ENCODE measurements around the gene ZNF324.
"Not testable (repeated sequence)": the region's sequence is repeated elsewhere in the genome, so short reads cannot be mapped to it uniquely, and the experiment has no call there.

ZNF324 gene

DNA sequence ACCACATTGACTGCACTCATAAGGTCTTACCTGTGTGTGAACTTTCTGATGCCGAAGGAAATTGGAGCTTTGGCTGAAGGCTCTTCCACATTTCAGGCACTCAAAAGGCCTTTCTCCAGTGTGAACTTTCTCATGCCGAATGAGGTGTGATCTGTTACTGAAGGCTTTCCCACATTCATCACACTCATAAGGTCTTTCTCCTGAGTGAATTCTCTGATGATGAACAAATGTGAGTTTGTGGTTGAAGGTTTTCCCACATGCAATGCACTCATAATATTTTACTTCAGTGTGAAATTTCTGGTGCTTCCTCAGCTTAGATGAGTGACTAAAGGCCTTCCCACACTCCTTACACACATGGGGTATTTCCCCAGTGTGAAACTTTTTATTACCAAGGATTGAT is 32.7 kb upstream of the ZNF324 start:
- TF ChIP-seq, protein P1, sequence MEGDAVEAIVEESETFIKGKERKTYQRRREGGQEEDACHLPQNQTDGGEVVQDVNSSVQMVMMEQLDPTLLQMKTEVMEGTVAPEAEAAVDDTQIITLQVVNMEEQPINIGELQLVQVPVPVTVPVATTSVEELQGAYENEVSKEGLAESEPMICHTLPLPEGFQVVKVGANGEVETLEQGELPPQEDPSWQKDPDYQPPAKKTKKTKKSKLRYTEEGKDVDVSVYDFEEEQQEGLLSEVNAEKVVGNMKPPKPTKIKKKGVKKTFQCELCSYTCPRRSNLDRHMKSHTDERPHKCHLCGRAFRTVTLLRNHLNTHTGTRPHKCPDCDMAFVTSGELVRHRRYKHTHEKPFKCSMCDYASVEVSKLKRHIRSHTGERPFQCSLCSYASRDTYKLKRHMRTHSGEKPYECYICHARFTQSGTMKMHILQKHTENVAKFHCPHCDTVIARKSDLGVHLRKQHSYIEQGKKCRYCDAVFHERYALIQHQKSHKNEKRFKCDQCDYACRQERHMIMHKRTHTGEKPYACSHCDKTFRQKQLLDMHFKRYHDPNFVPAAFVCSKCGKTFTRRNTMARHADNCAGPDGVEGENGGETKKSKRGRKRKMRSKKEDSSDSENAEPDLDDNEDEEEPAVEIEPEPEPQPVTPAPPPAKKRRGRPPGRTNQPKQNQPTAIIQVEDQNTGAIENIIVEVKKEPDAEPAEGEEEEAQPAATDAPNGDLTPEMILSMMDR (conservative IDR thresholded peaks at IDR 0.05; ENCODE audit: low read length), result no peak
- TF ChIP-seq EZH2phosphoT487 (IDR thresholded peaks at IDR 0.05; ENCODE audit: borderline replicate concordance), result no peak

GRCh38 chr19:58439576-58440554 is 27.0 kb upstream of the ZNF324 start, which contains the start of gene ZNF132:
Gene ZNF132 (minus strand): TSS chr19:58440153. CDS start chr19:58439821, 332 bp downstream.
- H3K9me3 ChIP-seq (ENCODE audit: insufficient read depth, low read depth, low read length), result peaks cover 10% of the 10 kb centered on the region; the same call in 1 of the 2 replicates
- no peaks in the 10 kb centered on the region for H3K4me1 ChIP-seq (ENCODE audit: insufficient read depth, low read length, poor library complexity, severe bottlenecking)
- no peak for TF ChIP-seq EZH2phosphoT487 (IDR thresholded peaks at IDR 0.05; ENCODE audit: borderline replicate concordance)
- TF ChIP-seq, protein P1 (conservative IDR thresholded peaks at IDR 0.05; ENCODE audit: low read length), result no peak
- no peak within 1 kb of the TSS for H3K9ac ChIP-seq (ENCODE audit: low read depth, low read length, poor library complexity, severe bottlenecking)
- no peaks in the 10 kb centered on the region for H3K9me2 ChIP-seq (replicated peaks; ENCODE audit: low read depth, low read length)
- H3K27me3 ChIP-seq (ENCODE audit: insufficient read depth, low read length, poor library complexity, severe bottlenecking), result no peaks in the 10 kb centered on the region
- no peak within 1 kb of the TSS for H3K4me2 ChIP-seq (ENCODE audit: low read depth, low read length, poor library complexity, severe bottlenecking)
- no peaks in the 10 kb centered on the region for H3K36me3 ChIP-seq (ENCODE audit: insufficient read depth, low read length)
- H2AFZ ChIP-seq (ENCODE audit: low read length), result no peak within 1 kb of the TSS
- no peaks in the 10 kb centered on the region for H3F3A ChIP-seq (ENCODE audit: low read depth)
- no peak within 1 kb of the TSS for H3K4me3 ChIP-seq (ENCODE audit: low read length, poor library complexity, severe bottlenecking)
- H3K79me2 ChIP-seq (ENCODE audit: insufficient read depth, low read length), result no peaks in the 10 kb centered on the region
- H4K20me1 ChIP-seq (ENCODE audit: insufficient read depth, low read length, poor library complexity, severe bottlenecking), result no peaks in the 10 kb centered on the region

More for the DNA sequence above, 32.7 kb upstream of the ZNF324 start:
- no peaks in the 10 kb centered on the region for H3K79me2 ChIP-seq (ENCODE audit: insufficient read depth, low read length)
- no peaks in the 10 kb centered on the region for H4K20me1 ChIP-seq (ENCODE audit: insufficient read depth, low read length, poor library complexity, severe bottlenecking)
- no peak overlapping the region for H2AFZ ChIP-seq (ENCODE audit: low read length)
- no peaks in the 10 kb centered on the region for H3K27me3 ChIP-seq (ENCODE audit: insufficient read depth, low read length, poor library complexity, severe bottlenecking)
- H3K36me3 ChIP-seq (ENCODE audit: insufficient read depth, low read length), result no peaks in the 10 kb centered on the region
- no peaks in the 10 kb centered on the region for H3K9me2 ChIP-seq (replicated peaks; ENCODE audit: low read depth, low read length)
- no peaks in the 10 kb centered on the region for H3K4me1 ChIP-seq (ENCODE audit: insufficient read depth, low read length, poor library complexity, severe bottlenecking)
- H3K9me3 ChIP-seq (ENCODE audit: insufficient read depth, low read depth, low read length), result peaks cover 25% of the 10 kb centered on the region; the same call in 1 of the 2 replicates
- no peak overlapping the region for H3K4me3 ChIP-seq (ENCODE audit: low read length, poor library complexity, severe bottlenecking)
- H3K4me2 ChIP-seq (ENCODE audit: low read depth, low read length, poor library complexity, severe bottlenecking), result no peak overlapping the region
- no peak overlapping the region for H3K9ac ChIP-seq (ENCODE audit: low read depth, low read length, poor library complexity, severe bottlenecking)
- H3F3A ChIP-seq (ENCODE audit: low read depth), result no peaks in the 10 kb centered on the region

GRCh38 chr19:58440556-58440955 is 26.3 kb upstream of the ZNF324 start:
- Histone ChIP-seq H3K79me2 (ENCODE audit: insufficient read depth, low read length) (no peaks in the 10 kb centered on the region), H3K9me2 (replicated peaks; ENCODE audit: low read depth, low read length) (no peaks in the 10 kb centered on the region), H3K9ac (ENCODE audit: low read depth, low read length, poor library complexity, severe bottlenecking) (no peak overlapping the region), H3K9me3 (ENCODE audit: insufficient read depth, low read depth, low read length) (peaks cover 8% of the 10 kb centered on the region; the same call in 1 of the 2 replicates), H4K20me1 (ENCODE audit: insufficient read depth, low read length, poor library complexity, severe bottlenecking) (no peaks in the 10 kb centered on the region), H3K27me3 (ENCODE audit: insufficient read depth, low read length, poor library complexity, severe bottlenecking) (no peaks in the 10 kb centered on the region), H2AFZ (ENCODE audit: low read length) (no peak overlapping the region), H3K4me2 (ENCODE audit: low read depth, low read length, poor library complexity, severe bottlenecking) (no peak overlapping the region), H3K4me3 (ENCODE audit: low read length, poor library complexity, severe bottlenecking) (no peak overlapping the region), H3K36me3 (ENCODE audit: insufficient read depth, low read length) (no peaks in the 10 kb centered on the region), H3F3A (ENCODE audit: low read depth) (no peaks in the 10 kb centered on the region), H3K4me1 (ENCODE audit: insufficient read depth, low read length, poor library complexity, severe bottlenecking) (no peaks in the 10 kb centered on the region)
- no peak for TF ChIP-seq EZH2phosphoT487 (IDR thresholded peaks at IDR 0.05; ENCODE audit: borderline replicate concordance)
- TF ChIP-seq, protein P1 (conservative IDR thresholded peaks at IDR 0.05; ENCODE audit: low read length), result no peak

DNA sequence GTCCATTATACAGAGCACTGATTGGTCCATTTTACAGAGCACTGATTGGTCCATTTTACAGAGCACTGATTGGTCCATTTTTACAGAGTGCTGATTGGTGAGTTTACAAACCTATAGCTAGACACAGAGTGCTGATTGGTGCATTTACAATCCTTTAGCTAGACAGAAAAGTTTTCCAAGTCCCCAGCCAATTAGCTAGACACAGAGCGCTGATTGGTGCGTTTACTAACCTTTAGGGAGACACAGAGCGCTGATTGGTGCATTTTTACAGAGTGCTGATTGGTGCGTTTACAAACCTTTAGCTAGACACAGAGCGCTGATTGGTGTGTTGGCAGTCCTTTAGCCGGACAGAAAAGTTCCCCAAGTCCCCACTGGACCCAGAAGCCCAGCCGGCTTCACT is 23.9 kb upstream of the ZNF324 start:
- not testable (repeated sequence) for H3F3A ChIP-seq (ENCODE audit: low read depth); H3K9me3 ChIP-seq (ENCODE audit: insufficient read depth, low read depth, low read length); H3K9ac ChIP-seq (ENCODE audit: low read depth, low read length, poor library complexity, severe bottlenecking); H3K36me3 ChIP-seq (ENCODE audit: insufficient read depth, low read length); H3K9me2 ChIP-seq (replicated peaks; ENCODE audit: low read depth, low read length); H2AFZ ChIP-seq (ENCODE audit: low read length); H3K79me2 ChIP-seq (ENCODE audit: insufficient read depth, low read length); H3K27me3 ChIP-seq (ENCODE audit: insufficient read depth, low read length, poor library complexity, severe bottlenecking); H4K20me1 ChIP-seq (ENCODE audit: insufficient read depth, low read length, poor library complexity, severe bottlenecking); H3K4me2 ChIP-seq (ENCODE audit: low read depth, low read length, poor library complexity, severe bottlenecking); H3K4me1 ChIP-seq (ENCODE audit: insufficient read depth, low read length, poor library complexity, severe bottlenecking); H3K4me3 ChIP-seq (ENCODE audit: low read length, poor library complexity, severe bottlenecking)

GRCh38 chr19:58448860-58449259 is 18.0 kb upstream of the ZNF324 start:
- not testable (repeated sequence) for H3K27me3 ChIP-seq (ENCODE audit: insufficient read depth, low read length, poor library complexity, severe bottlenecking); H3K9me2 ChIP-seq (replicated peaks; ENCODE audit: low read depth, low read length); H3F3A ChIP-seq (ENCODE audit: low read depth); H4K20me1 ChIP-seq (ENCODE audit: insufficient read depth, low read length, poor library complexity, severe bottlenecking); H3K9me3 ChIP-seq (ENCODE audit: insufficient read depth, low read depth, low read length); H3K36me3 ChIP-seq (ENCODE audit: insufficient read depth, low read length); H3K4me3 ChIP-seq (ENCODE audit: low read length, poor library complexity, severe bottlenecking); H3K79me2 ChIP-seq (ENCODE audit: insufficient read depth, low read length); H3K9ac ChIP-seq (ENCODE audit: low read depth, low read length, poor library complexity, severe bottlenecking); H2AFZ ChIP-seq (ENCODE audit: low read length); H3K4me2 ChIP-seq (ENCODE audit: low read depth, low read length, poor library complexity, severe bottlenecking)
- peaks cover 14% of the 10 kb centered on the region for H3K4me1 ChIP-seq (ENCODE audit: insufficient read depth, low read length, poor library complexity, severe bottlenecking)
